Ovary (tissue), 9 donors: ENCODE results near the gene ONECUT3. TPM values are rescaled to one million over a fixed set of nuclear protein-coding genes. Genes with fewer than 3 reads are reported as not detected.
A peak's percentile ranks its signal among the peaks of the same experiment; 100 is the strongest.

Experiments used
- DNase-seq, 5 donors: peaks; one replicate each; pipeline ENCODE4 v3.0.0-alpha.2; 2019 to 2020
- H3K27ac ChIP-seq, 2 donors: fragments of 200-600 bp; one replicate each; pipeline versions ENCODE4 v1.5.1 to v1.8.0; 2019 to 2022
- H3K27me3 ChIP-seq: fragments of 200-600 bp; one replicate; pipeline ENCODE4 v1.8.0; 2022
- H3K36me3 ChIP-seq: fragments of 200-600 bp; sonication (generic); one replicate; pipeline ENCODE4 v1.5.1; 2019
- H3K4me1 ChIP-seq: one replicate; pipeline ENCODE4 v1.8.1; 2013; ENCODE audit warnings: mild to moderate bottlenecking, moderate library complexity; ENCODE audit not compliant: insufficient read depth
- H3K4me3 ChIP-seq: fragments of 200-600 bp; sonication (generic); one replicate; pipeline ENCODE4 v1.5.1; 2017
- H3K9me3 ChIP-seq, 2 donors: fragments of 200-600 bp in 1 of 2; sonication (generic) in 1 of 2; one replicate each; pipeline versions ENCODE4 v1.5.1 to v1.8.1; 2013 to 2019; ENCODE audit warnings: mild to moderate bottlenecking in 1 of 2, moderate library complexity in 1 of 2
- CTCF ChIP-seq, 3 donors: fragments of 450-650 bp in 2 of 3; fragments of 200-600 bp in 1 of 3; IDR thresholded peaks; one replicate each; pipeline versions ENCODE4 v1.5.1 to v1.8.0; 2016 to 2022; ENCODE audit warnings: antibody characterized with exemption in 3 of 3, mild to moderate bottlenecking in 1 of 3
- EP300 ChIP-seq: sonication (generic); formaldehyde crosslinking; IDR thresholded peaks from one replicate; pipeline ENCODE4 v1.6.1; 2017; ENCODE audit warnings: antibody characterized with exemption
- POLR2A ChIP-seq: fragments of 450-650 bp; IDR thresholded peaks from one replicate; pipeline ENCODE4 v1.6.1; 2017; ENCODE audit warnings: antibody characterized with exemption, mild to moderate bottlenecking, moderate library complexity
- WGBS, 3 donors: extraction: QIAGEN DNeasy Blood & Tissue Kit in 1 of 3; methylation state at CpG; one replicate each; pipeline versions ENCODE4 v1.1.5 to v1.1.7; 2013 to 2017; 5-methylcytosine and 5-hydroxymethylcytosine counted together
- intact Hi-C, 4 donors: fragments of 100-400 bp; cut with DNase I; formaldehyde crosslinking; loops; one replicate each; pipeline versions ENCODE4 v1.11.0 to v1.15.1; 2022 to 2023
- microRNA counts: library from miRNA; unstranded; fragments of <30 nt; microRNA quantifications from one replicate; lab custom pipeline; 2016
- microRNA-seq, 3 donors: library from miRNA; unstranded; fragments of <30 nt; microRNA quantifications; one replicate each; pipeline versions ENCODE4 to v1.2.0, GENCODE V29; 2019 to 2020
- polyA plus RNA-seq, 2 donors: library from polyadenylated mRNA; stranded (reverse); fragments of 200-250 nt in 1 of 2; fragments of 350-450 nt in 1 of 2; fragmentation: Illumina TruSeq in 1 of 2; extraction: RNeasy Lipid Tissue Mini Kit (QIAGEN cat#74804) in 1 of 2; gene quantifications; one replicate each; pipeline ENCODE4 v1.2.3, GENCODE V29; 2013 to 2014
- small RNA-seq: library from RNA; depleted of rRNA; stranded (forward); fragments of <200 nt; gene quantifications from one replicate; pipeline ENCODE3, GENCODE V24; 2016
- total RNA-seq, 7 donors: library from RNA; depleted of rRNA in 2 of 7; stranded (reverse); fragments of >200 nt in 2 of 7; fragmentation: NEBNext Ultra II Directional in 3 of 7; extraction: Animal tissue kit (Norgen Biotek cat#: 25700) in 3 of 7; gene quantifications; one replicate each; pipeline versions ENCODE4 v1.1.0 to v1.2.4, GENCODE V29; 2016 to 2023
- donor health status: DM: no; HTN: no; CAD: no; lungs with moderate emphysema.
- donor health status: DM: no; HTN: no; CAD: no.
- donor health status: Bipolar disorder and iron deficiency.
- donor health status: DM: yes; HTN: yes; CAD: no.
- donor health status: DM: no; HTN: no; CAD: no.
- donor health status: DM: yes; HTN: yes; CAD: no.

The ONECUT3 gene
- total and polyA plus RNA-seq, 9 donors, result 0.05 TPM; not detected in 8

GRCh38 chr19:1829958-1830357 is 76.7 kb downstream of the ONECUT3 start:
- intact Hi-C loops, result loop anchor here in 2 of 4 donors (10.0 kb wide), 2 partner anchors 155 to 285 kb away; no protein-coding TSS in a partner anchor
- TF ChIP-seq CTCF (IDR thresholded peaks at IDR 0.05), result no peak
- no peak for TF ChIP-seq POLR2A
- no peak for TF ChIP-seq EP300
- Histone ChIP-seq H3K4me1 (peaks cover 26% of the 10 kb centered on the region), H3K4me3 (no peak overlapping the region), H3K27ac (no peak overlapping the region), H3K36me3 (no peaks in the 10 kb centered on the region), H3K9me3 (no peaks in the 10 kb centered on the region), H3K27me3 (no peaks in the 10 kb centered on the region)
- no peak for DNase-seq
- 86 to 89% (median 88%) methylated on average over 11 of the region's 11 CpGs for WGBS, 3 donors

GRCh38 chr19:1830568-1830967 is 77.3 kb downstream of the ONECUT3 start:
- Histone ChIP-seq H3K27ac (no peak overlapping the region), H3K9me3 (no peaks in the 10 kb centered on the region), H3K4me3 (no peak overlapping the region), H3K27me3 (no peaks in the 10 kb centered on the region), H3K4me1 (peaks cover 26% of the 10 kb centered on the region), H3K36me3 (no peaks in the 10 kb centered on the region)
- no peak for DNase-seq
- intact Hi-C loops, result no loop called here
- 89 to 93% (median 92%) methylated on average over 15 of the region's 15 CpGs for WGBS, 3 donors
- TF ChIP-seq EP300 (no peak), CTCF (IDR thresholded peaks at IDR 0.05) (no peak), POLR2A (no peak)

MicroRNA genes within 50 kb of the gene (microRNA counts, 767-probe panel; counts per million panel counts)
- microRNA hsa-miR-1909-3p (lab: Ali Mortazavi, UCI), result 530 counts per million, percentile 78 among the panel's probes with 10 or more counts

Small RNA genes within 50 kb of the gene (microRNA-seq; reads per million reads assigned to microRNA genes)
- 0 to 0.18 (median 0.16) reads per million in 3 donors for gene MIR1909

Small RNA genes within 50 kb of the gene (small RNA-seq; reads per million reads assigned to genes)
- gene RF00017, result not detected

Other genes with a start within 250 kb of the ONECUT3 start
- gene ADAMTSL5, start 240.5 kb upstream of the ONECUT3 start, total RNA-seq, result 1 to 10 TPM in 4 of 7 donors, under 1 TPM in 2, not detected in 1; 0.42 to 7.5 (median 2.0) TPM
- 1 to 10 TPM in 1 of 2 donors, under 1 TPM in 1; 0.19 to 4.9 TPM for gene ADAMTSL5, start 240.5 kb upstream of the ONECUT3 start, polyA plus RNA-seq
- 1 to 10 TPM in 2 of 7 donors, under 1 TPM in 1, not detected in 4; 0.11 to 1.1 (median 1.1) TPM for gene PLK5, start 229.4 kb upstream of the ONECUT3 start, total RNA-seq
- gene PLK5, start 229.4 kb upstream of the ONECUT3 start, polyA plus RNA-seq, result under 1 TPM in 1 of 2 donors, not detected in 1; 0.23 TPM
- gene MEX3D, start 185.2 kb upstream of the ONECUT3 start, total RNA-seq, result 10 to 100 TPM; 20.9 to 54.4 (median 35.3) TPM
- gene MEX3D, start 185.2 kb upstream of the ONECUT3 start, polyA plus RNA-seq, result 10 to 100 TPM in 1 of 2 donors, 1 to 10 TPM in 1; 7.3 to 17.6 TPM
- 10 to 100 TPM; 53.3 to 94.7 (median 74.4) TPM for gene MBD3, start 160.6 kb upstream of the ONECUT3 start, total RNA-seq
- 10 to 100 TPM in 1 of 2 donors, 1 to 10 TPM in 1; 2.1 to 74.3 TPM for gene MBD3, start 160.6 kb upstream of the ONECUT3 start, polyA plus RNA-seq
- gene UQCR11, start 148.0 kb upstream of the ONECUT3 start, total RNA-seq, result 100 to 1,000 TPM in 3 of 7 donors, 10 to 100 TPM in 4; 39.5 to 132 (median 98.2) TPM
- gene UQCR11, start 148.0 kb upstream of the ONECUT3 start, polyA plus RNA-seq, result 10 to 100 TPM; 66.9 to 87.9 TPM
- gene TCF3, start 100.9 kb upstream of the ONECUT3 start, total RNA-seq, result 10 to 100 TPM; 28.0 to 85.3 (median 76.6) TPM
- 10 to 100 TPM; 17.0 to 56.9 TPM for gene TCF3, start 100.9 kb upstream of the ONECUT3 start, polyA plus RNA-seq
- gene ATP8B3, start 58.8 kb downstream of the ONECUT3 start, total RNA-seq, result 1 to 10 TPM in 5 of 7 donors, under 1 TPM in 2; 0.72 to 3.2 (median 2.1) TPM
- 1 to 10 TPM in 1 of 2 donors, under 1 TPM in 1; 0.91 to 1.5 TPM for gene ATP8B3, start 58.8 kb downstream of the ONECUT3 start, polyA plus RNA-seq
- gene REXO1, start 95.0 kb downstream of the ONECUT3 start, total RNA-seq, result 10 to 100 TPM; 14.9 to 46.7 (median 30.4) TPM
- 10 to 100 TPM in 1 of 2 donors, 1 to 10 TPM in 1; 4.8 to 21.5 TPM for gene REXO1, start 95.0 kb downstream of the ONECUT3 start, polyA plus RNA-seq
- 10 to 100 TPM in 6 of 7 donors, 1 to 10 TPM in 1; 4.2 to 26.6 (median 14.4) TPM for gene KLF16, start 110.1 kb downstream of the ONECUT3 start, total RNA-seq
- 1 to 10 TPM in 1 of 2 donors, under 1 TPM in 1; 0.63 to 5.4 TPM for gene KLF16, start 110.1 kb downstream of the ONECUT3 start, polyA plus RNA-seq
- 10 to 100 TPM; 54.2 to 87.3 (median 65.4) TPM for gene ABHD17A, start 132.0 kb downstream of the ONECUT3 start, total RNA-seq
- 10 to 100 TPM in 1 of 2 donors, under 1 TPM in 1; 0.57 to 65.6 TPM for gene ABHD17A, start 132.0 kb downstream of the ONECUT3 start, polyA plus RNA-seq
- gene ADAT3, start 151.9 kb downstream of the ONECUT3 start, total RNA-seq, result 10 to 100 TPM in 1 of 7 donors, 1 to 10 TPM in 6; 2.6 to 13.7 (median 4.6) TPM
- gene ADAT3, start 151.9 kb downstream of the ONECUT3 start, polyA plus RNA-seq, result 1 to 10 TPM in 1 of 2 donors, not detected in 1; 2.3 TPM
- gene SCAMP4, start 151.9 kb downstream of the ONECUT3 start, total RNA-seq, result 10 to 100 TPM; 32.0 to 87.0 (median 62.6) TPM
- 10 to 100 TPM; 11.7 to 31.1 TPM for gene SCAMP4, start 151.9 kb downstream of the ONECUT3 start, polyA plus RNA-seq
- 10 to 100 TPM; 35.9 to 65.4 (median 50.7) TPM for gene CSNK1G2, start 187.7 kb downstream of the ONECUT3 start, total RNA-seq
- 10 to 100 TPM in 1 of 2 donors, 1 to 10 TPM in 1; 5.9 to 48.7 TPM for gene CSNK1G2, start 187.7 kb downstream of the ONECUT3 start, polyA plus RNA-seq